ENCODE data around the gene SARS2. TPM values are rescaled to one million over a fixed set of nuclear protein-coding genes. Genes with fewer than 3 reads are reported as not detected.
A peak's percentile ranks its signal among the peaks of the same experiment; 100 is the strongest.

Gene SARS2
- total and polyA plus RNA-seq, 11 donors, result 9.0 to 29.1 (median 16.7) TPM

- peaks cover 0 to 3% (median 0%) of the 10 kb centered on the region in 9 donors for H3K36me3 ChIP-seq
- H3K27me3 ChIP-seq, result peaks cover 0 to 16% (median 0%) of the 10 kb centered on the region in 9 donors
- H3K4me1 ChIP-seq, result no peaks in the 10 kb centered on the region
- ATAC-seq (no peak), DNase-seq (peak in 2 of 5 donors; percentile 13 to 19)
- H3K9me3 ChIP-seq, result no peaks in the 10 kb centered on the region
- H3K27ac ChIP-seq, result no peak overlapping the region
- no peak for TF ChIP-seq CTCF (IDR thresholded peaks at IDR 0.05)
- no peak for TF ChIP-seq POLR2A (IDR thresholded peaks at IDR 0.05)
- 90 to 92% (median 92%) methylated on average over 24 to 44 of the region's 44 CpGs for WGBS, 4 donors
- intact Hi-C loops (cut with DNase I), result no loop called here
- H3K4me3 ChIP-seq, result no peak overlapping the region
These were observed 14.9 kb downstream of the SARS2 start for GRCh38 chr19:38915329-38916321.

GRCh38 chr19:38913958-38914357 lies 16.6 kb downstream of the SARS2 start:
- H3K27me3 ChIP-seq, result peaks cover 0 to 16% (median 0%) of the 10 kb centered on the region in 9 donors
- 94 to 96% (median 94%) methylated on average over 8 of the region's 8 CpGs for WGBS, 4 donors
- ATAC-seq (no peak), DNase-seq (peak in 1 of 5 donors; percentile 15)
- H3K4me3 ChIP-seq, result no peak overlapping the region
- no peaks in the 10 kb centered on the region for H3K4me1 ChIP-seq
- TF ChIP-seq CTCF (IDR thresholded peaks at IDR 0.05) (no peak), POLR2A (IDR thresholded peaks at IDR 0.05) (no peak)
- intact Hi-C loops (cut with DNase I), result no loop called here
- peaks cover 0 to 3% (median 0%) of the 10 kb centered on the region in 9 donors for H3K36me3 ChIP-seq
- H3K9me3 ChIP-seq, result no peaks in the 10 kb centered on the region
- H3K27ac ChIP-seq, result no peak overlapping the region

GRCh38 chr19:38912600-38913514 lies 17.7 kb downstream of the SARS2 start:
- H3K36me3 ChIP-seq, result peaks cover 0 to 10% (median 2%) of the 10 kb centered on the region in 9 donors
- no peaks in the 10 kb centered on the region for H3K4me1 ChIP-seq
- intact Hi-C loops (cut with DNase I), result no loop called here
- DNase-seq (peak in 1 of 5 donors; percentile 51), ATAC-seq (no peak)
- no peak overlapping the region for H3K4me3 ChIP-seq
- no peak overlapping the region for H3K27ac ChIP-seq
- H3K9me3 ChIP-seq, result no peaks in the 10 kb centered on the region
- TF ChIP-seq CTCF (IDR thresholded peaks at IDR 0.05) (no peak), POLR2A (IDR thresholded peaks at IDR 0.05) (no peak)
- WGBS, 4 donors, result 74 to 86% (median 80%) methylated on average over 12 of the region's 12 CpGs
- H3K27me3 ChIP-seq, result peaks cover 0 to 16% (median 0%) of the 10 kb centered on the region in 9 donors

All from heart left ventricle (tissue), 16 donors.